ENCODE results near the gene PRDM16.

- no peak for TF ChIP-seq MED8 (CRISPR knock-in tag; IDR thresholded peaks at IDR 0.05; ENCODE audit: insufficient replicate concordance)
- TF ChIP-seq GABPA (IDR thresholded peaks at IDR 0.05; ENCODE audit: low read depth, low read length), result no peak
- no peak for TF ChIP-seq GABPA (CRISPR knock-in tag; IDR thresholded peaks at IDR 0.05; ENCODE audit: low read depth)
- TF ChIP-seq, protein P1, sequence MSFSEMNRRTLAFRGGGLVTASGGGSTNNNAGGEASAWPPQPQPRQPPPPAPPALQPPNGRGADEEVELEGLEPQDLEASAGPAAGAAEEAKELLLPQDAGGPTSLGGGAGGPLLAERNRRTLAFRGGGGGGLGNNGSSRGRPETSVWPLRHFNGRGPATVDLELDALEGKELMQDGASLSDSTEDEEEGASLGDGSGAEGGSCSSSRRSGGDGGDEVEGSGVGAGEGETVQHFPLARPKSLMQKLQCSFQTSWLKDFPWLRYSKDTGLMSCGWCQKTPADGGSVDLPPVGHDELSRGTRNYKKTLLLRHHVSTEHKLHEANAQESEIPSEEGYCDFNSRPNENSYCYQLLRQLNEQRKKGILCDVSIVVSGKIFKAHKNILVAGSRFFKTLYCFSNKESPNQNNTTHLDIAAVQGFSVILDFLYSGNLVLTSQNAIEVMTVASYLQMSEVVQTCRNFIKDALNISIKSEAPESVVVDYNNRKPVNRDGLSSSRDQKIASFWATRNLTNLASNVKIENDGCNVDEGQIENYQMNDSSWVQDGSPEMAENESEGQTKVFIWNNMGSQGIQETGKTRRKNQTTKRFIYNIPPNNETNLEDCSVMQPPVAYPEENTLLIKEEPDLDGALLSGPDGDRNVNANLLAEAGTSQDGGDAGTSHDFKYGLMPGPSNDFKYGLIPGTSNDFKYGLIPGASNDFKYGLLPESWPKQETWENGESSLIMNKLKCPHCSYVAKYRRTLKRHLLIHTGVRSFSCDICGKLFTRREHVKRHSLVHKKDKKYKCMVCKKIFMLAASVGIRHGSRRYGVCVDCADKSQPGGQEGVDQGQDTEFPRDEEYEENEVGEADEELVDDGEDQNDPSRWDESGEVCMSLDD (CRISPR knock-in tag; IDR thresholded peaks at IDR 0.05; ENCODE audit: borderline replicate concordance), result no peak
- TF ChIP-seq MAFK (conservative IDR thresholded peaks at IDR 0.05 in 1 of 2, IDR thresholded peaks at IDR 0.05 in 1 of 2; ENCODE audit: low read length in 2 of 2), result no peak
- TF ChIP-seq TARDBP (CRISPR knock-in tag; IDR thresholded peaks at IDR 0.05), result no peak
- TF ChIP-seq CTCF (CRISPR knock-in tag; IDR thresholded peaks at IDR 0.05), result no peak
- TF ChIP-seq ZNF207 (IDR thresholded peaks at IDR 0.05; ENCODE audit: borderline replicate concordance), result no peak
- no peak for TF ChIP-seq ZSCAN22 (CRISPR knock-in tag; IDR thresholded peaks at IDR 0.05)
- no peak for TF ChIP-seq ZNF503 (CRISPR knock-in tag; IDR thresholded peaks at IDR 0.05)
- no peak for TF ChIP-seq SP1 (IDR thresholded peaks at IDR 0.05)
- TF ChIP-seq SP1 (CRISPR knock-in tag; IDR thresholded peaks at IDR 0.05), result no peak
- no peak for TF ChIP-seq CBX1 (IDR thresholded peaks at IDR 0.05; ENCODE audit: low read depth)
These were observed 172.2 kb downstream of the PRDM16 start for GRCh38 chr1:3241236-3241550.
